Activated naive CD8-positive, alpha-beta T cell treated with anti-CD3 and anti-CD28 coated beads for 36 hours (primary cell): Measurements from ENCODE around the gene FBLN1. TPM values are rescaled to one million over a fixed set of nuclear protein-coding genes. Genes with fewer than 3 reads are reported as not detected.
"Not testable (repeated sequence)": the region's sequence is repeated elsewhere in the genome, so short reads cannot be mapped to it uniquely, and the experiment has no call there.

Source experiments
- DNase-seq: peaks from one replicate; pipeline ENCODE4 v3.0.0; 2021
- H3K27ac Mint-ChIP-seq: one replicate; pipeline ENCODE4 v1.8.0; 2022; ENCODE audit warnings: mild to moderate bottlenecking, moderate library complexity, mixed read lengths
- H3K27me3 Mint-ChIP-seq: one replicate; pipeline ENCODE4 v1.8.0; 2022; ENCODE audit warnings: mild to moderate bottlenecking, mixed read lengths
- H3K36me3 Mint-ChIP-seq: one replicate; pipeline ENCODE4 v1.8.0; 2021; ENCODE audit warnings: mild to moderate bottlenecking, mixed read lengths
- H3K4me1 Mint-ChIP-seq: one replicate; pipeline ENCODE4 v1.8.0; 2021; ENCODE audit warnings: mixed read lengths
- H3K4me3 Mint-ChIP-seq: one replicate; pipeline ENCODE4 v1.8.0; 2022; ENCODE audit warnings: mild to moderate bottlenecking, moderate library complexity, mixed read lengths
- H3K9me3 Mint-ChIP-seq: one replicate; pipeline ENCODE4 v1.8.0; 2022; ENCODE audit warnings: mixed read lengths
- total RNA-seq, 2 experiments: library from RNA; stranded (reverse); gene quantifications; one replicate each; pipeline ENCODE4 v1.2.3, GENCODE V29; 2021

FBLN1 gene
- total RNA-seq, 2 experiments from 2014 or later, result 0.30 to 0.37 TPM

- peak overlapping the region; percentile 8 for H3K4me3 Mint-ChIP-seq
- peak overlapping the region; percentile 47 for H3K27ac Mint-ChIP-seq
Measured at GRCh38 chr22:45612940-45613339, 110.3 kb downstream of the FBLN1 start.

GRCh38 chr22:45615364-45615763 lies 112.7 kb downstream of the FBLN1 start:
- Mint-ChIP-seq H3K27me3 (no peaks in the 10 kb centered on the region), H3K36me3 (no peaks in the 10 kb centered on the region), H3K27ac (no peak overlapping the region), H3K4me3 (no peak overlapping the region), H3K4me1 (peaks cover 7% of the 10 kb centered on the region), H3K9me3 (peaks cover 4% of the 10 kb centered on the region)
- no peak for DNase-seq

More at GRCh38 chr22:45612940-45613339, 110.3 kb downstream of the FBLN1 start:
- Mint-ChIP-seq H3K27me3 (no peaks in the 10 kb centered on the region), H3K9me3 (no peaks in the 10 kb centered on the region), H3K36me3 (no peaks in the 10 kb centered on the region), H3K4me1 (peaks cover 10% of the 10 kb centered on the region)
- DNase-seq, result no peak

- Mint-ChIP-seq H3K36me3 (no peaks in the 10 kb centered on the region), H3K9me3 (peaks cover 4% of the 10 kb centered on the region), H3K4me1 (peaks cover 7% of the 10 kb centered on the region), H3K27ac (no peak overlapping the region), H3K4me3 (no peak overlapping the region), H3K27me3 (no peaks in the 10 kb centered on the region)
- DNase-seq, result no peak
Measured at GRCh38 chr22:45616432-45616831, 113.7 kb downstream of the FBLN1 start.

DNA sequence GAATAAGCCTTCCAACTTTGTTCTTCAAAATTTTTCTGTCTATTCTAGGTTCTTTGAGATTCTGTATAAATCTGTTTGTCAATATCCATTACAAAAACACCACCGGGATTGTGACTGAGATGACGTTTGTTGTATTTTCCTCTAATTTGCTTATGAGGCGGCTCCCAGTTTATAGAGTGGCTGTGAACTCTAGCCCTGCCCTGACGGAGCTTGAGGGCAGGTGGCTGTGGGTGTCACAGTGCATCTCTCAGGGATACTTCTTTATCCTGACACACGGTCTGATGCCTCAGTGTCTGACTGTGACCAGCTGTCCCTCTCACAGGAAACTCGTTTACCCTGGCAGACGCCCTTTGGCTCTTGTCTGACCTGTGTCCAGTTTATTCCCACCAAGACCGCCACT lies 115.3 kb downstream of the FBLN1 start:
- no peak for DNase-seq
- H3K36me3 Mint-ChIP-seq, result no peaks in the 10 kb centered on the region
- H3K27ac Mint-ChIP-seq, result no peak overlapping the region
- H3K4me3 Mint-ChIP-seq, result no peak overlapping the region
- H3K4me1 Mint-ChIP-seq, result peaks cover 4% of the 10 kb centered on the region
- H3K9me3 Mint-ChIP-seq, result peaks cover 4% of the 10 kb centered on the region
- no peaks in the 10 kb centered on the region for H3K27me3 Mint-ChIP-seq

DNA sequence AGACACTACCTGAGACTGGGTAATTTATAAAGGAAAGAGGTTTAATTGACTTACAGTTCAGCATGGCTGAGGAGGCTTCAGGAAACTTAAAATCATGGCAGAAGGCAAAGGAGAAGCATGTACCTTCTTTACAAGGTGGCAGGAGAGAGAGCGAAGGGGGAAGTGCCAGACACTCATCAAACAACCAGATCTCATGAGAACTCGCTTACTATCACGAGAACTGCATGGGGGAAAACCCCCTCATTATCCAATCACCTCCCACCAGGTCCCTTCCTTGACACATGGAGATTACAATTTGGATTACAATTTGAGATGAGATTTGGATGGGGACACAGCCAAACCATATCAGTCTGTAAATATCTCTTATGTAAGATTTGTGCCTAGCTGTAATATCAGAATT lies 118.0 kb downstream of the FBLN1 start:
- Mint-ChIP-seq H3K36me3 (no peaks in the 10 kb centered on the region), H3K4me1 (peaks cover 4% of the 10 kb centered on the region), H3K27me3 (no peaks in the 10 kb centered on the region), H3K4me3 (no peak overlapping the region), H3K27ac (no peak overlapping the region), H3K9me3 (peaks cover 4% of the 10 kb centered on the region)
- DNase-seq, result no peak

DNA sequence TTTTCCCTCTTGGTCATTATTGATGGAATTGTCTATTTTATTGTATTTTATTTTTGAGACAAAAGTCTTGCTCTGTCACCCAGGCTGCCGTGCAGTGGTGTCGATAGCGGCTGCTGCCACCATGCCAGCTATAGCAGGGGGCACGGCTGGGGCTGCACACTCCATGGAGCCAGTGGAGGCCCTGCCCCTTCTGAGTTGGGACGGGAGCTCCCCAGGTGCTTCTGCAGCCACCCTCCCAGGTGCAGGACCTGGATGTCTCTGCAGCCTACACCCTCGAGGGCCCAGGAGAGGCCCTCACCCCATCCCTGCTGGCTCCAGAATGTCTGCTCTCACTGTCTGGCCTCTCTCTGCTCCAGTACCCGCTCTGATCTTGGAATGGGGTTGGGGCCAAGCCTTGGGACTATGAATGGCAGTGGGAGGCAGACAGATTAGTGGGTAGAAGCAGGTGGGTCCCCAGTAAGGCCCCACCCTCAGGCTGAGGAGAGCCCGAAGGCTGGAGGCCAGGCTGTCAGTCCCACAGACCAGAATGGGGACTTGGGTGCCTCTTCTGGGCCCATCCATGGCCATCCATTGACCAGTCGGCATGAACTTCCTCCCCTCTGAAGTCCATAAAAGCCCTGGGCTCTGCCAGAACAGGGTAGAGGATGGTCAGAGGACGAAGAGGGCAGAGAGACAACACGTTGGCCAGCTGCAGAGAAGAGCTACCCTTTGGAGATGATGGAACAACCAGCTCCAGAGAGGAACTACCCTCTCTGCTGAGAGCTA lies 119.3 kb downstream of the FBLN1 start:
- Mint-ChIP-seq H3K27me3 (no peaks in the 10 kb centered on the region), H3K4me1 (peaks cover 4% of the 10 kb centered on the region), H3K9me3 (peaks cover 4% of the 10 kb centered on the region), H3K27ac (no peak overlapping the region), H3K4me3 (no peak overlapping the region), H3K36me3 (no peaks in the 10 kb centered on the region)
- no peak for DNase-seq

- not testable (repeated sequence) for H3K4me1 Mint-ChIP-seq, H3K9me3 Mint-ChIP-seq, H3K36me3 Mint-ChIP-seq, H3K27ac Mint-ChIP-seq, H3K27me3 Mint-ChIP-seq, H3K4me3 Mint-ChIP-seq, DNase-seq
Measured at GRCh38 chr22:45623464-45624145, 120.9 kb downstream of the FBLN1 start.

GRCh38 chr22:45626198-45626651 lies 123.5 kb downstream of the FBLN1 start:
- Mint-ChIP-seq H3K36me3 (no peaks in the 10 kb centered on the region), H3K27ac (no peak overlapping the region)

DNA sequence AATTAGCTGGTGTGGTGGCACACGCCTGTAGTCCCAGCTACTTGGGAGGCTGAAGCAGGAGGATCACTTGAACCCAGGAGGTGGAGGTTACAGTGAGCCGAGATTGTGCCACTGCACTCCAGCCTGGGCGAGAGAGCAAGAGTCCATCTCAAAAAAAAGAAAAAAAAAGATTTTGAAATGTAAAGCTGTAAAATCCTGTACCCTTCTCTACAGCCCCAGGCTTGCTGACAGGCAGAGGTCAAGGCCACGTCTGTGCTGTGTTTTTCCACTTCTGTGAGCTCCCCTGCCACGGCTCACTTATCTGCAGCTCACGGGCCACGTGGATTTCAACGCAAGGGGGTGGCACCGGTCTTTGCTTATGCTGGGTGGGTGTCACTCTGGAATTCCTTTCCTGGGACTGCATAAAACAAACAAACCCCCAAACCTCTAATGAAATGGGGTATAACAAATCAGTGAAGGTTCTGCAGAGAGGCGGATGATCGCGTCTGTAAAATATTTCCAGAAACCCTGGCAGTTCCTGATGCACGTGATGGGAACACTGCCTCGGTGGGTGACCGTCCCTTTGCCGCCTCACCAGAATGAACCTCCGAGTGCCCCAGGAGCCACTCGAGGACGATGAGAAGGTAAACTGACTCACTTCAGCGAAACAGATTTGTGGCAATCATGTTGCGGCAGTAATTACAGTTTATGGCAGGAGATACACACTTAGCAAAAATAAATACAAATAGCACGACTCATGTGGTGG lies 125.0 kb downstream of the FBLN1 start:
- no peak for DNase-seq
- H3K9me3 Mint-ChIP-seq, result no peaks in the 10 kb centered on the region
- H3K4me1 Mint-ChIP-seq, result no peaks in the 10 kb centered on the region
- H3K4me3 Mint-ChIP-seq, result no peak overlapping the region
- H3K27ac Mint-ChIP-seq, result no peak overlapping the region
- no peaks in the 10 kb centered on the region for H3K36me3 Mint-ChIP-seq
- H3K27me3 Mint-ChIP-seq, result peaks cover 32% of the 10 kb centered on the region

More at GRCh38 chr22:45626198-45626651, 123.5 kb downstream of the FBLN1 start:
- no peak overlapping the region for H3K4me3 Mint-ChIP-seq
- no peaks in the 10 kb centered on the region for H3K9me3 Mint-ChIP-seq
- no peak for DNase-seq
- H3K27me3 Mint-ChIP-seq, result peaks cover 18% of the 10 kb centered on the region
- H3K4me1 Mint-ChIP-seq, result no peaks in the 10 kb centered on the region

DNA sequence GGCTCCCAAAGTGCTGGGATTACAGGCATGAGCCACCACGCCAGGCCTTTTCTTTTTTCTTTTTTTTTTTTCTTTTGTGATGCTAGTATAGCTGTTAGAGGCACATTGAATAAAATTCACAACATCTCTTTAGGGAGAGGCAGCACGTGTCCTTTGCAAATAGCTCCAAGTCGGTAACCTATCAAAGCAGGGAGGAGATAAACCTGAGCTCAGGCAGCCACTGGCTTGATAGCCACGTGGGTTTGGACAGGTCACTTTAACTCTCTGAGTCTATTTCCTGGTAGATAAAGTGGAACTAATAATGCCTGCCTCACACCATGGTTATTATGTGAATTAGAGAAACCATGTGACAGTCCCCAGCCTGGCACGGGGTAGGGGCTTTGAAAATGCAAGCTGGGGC lies 125.8 kb downstream of the FBLN1 start:
- Mint-ChIP-seq H3K9me3 (no peaks in the 10 kb centered on the region), H3K27ac (no peak overlapping the region), H3K4me3 (no peak overlapping the region), H3K27me3 (peaks cover 38% of the 10 kb centered on the region), H3K4me1 (no peaks in the 10 kb centered on the region), H3K36me3 (no peaks in the 10 kb centered on the region)
- no peak for DNase-seq

DNA sequence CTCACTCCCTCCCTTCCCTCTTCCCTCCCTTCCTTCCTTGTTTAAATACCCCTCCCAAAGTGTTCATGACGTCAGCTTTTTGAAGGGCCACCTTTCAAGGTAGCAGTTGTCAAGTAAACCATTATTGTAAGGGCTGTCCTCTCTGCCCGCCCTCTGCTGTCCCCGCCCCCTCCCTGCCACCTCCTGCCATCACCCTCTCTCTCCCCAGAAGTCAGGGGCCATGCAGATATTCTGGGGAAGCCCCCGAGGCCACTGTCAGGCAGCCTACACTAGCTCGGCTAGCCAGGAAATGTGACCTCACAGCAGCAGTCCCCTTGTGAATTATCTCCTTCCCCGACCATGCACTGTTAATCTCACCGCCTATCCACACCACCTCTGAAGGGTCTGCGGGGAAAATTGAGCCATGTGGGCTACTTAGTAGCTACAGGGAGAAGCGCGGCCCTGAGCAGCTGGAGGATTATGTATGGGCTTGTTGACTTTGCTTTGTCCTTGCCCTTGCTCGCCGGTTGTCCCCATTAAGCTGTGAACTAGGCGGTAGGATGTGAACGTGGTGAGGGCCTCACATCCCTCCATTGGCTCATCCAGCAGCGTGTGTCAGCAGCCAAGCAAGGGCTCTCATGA lies 126.9 kb downstream of the FBLN1 start:
- H3K36me3 Mint-ChIP-seq, result no peaks in the 10 kb centered on the region
- H3K27ac Mint-ChIP-seq, result no peak overlapping the region
- peaks cover 47% of the 10 kb centered on the region for H3K27me3 Mint-ChIP-seq
- no peaks in the 10 kb centered on the region for H3K4me1 Mint-ChIP-seq
- H3K9me3 Mint-ChIP-seq, result no peaks in the 10 kb centered on the region
- DNase-seq, result no peak
- H3K4me3 Mint-ChIP-seq, result no peak overlapping the region

- Mint-ChIP-seq H3K4me3 (no peak overlapping the region), H3K27ac (no peak overlapping the region), H3K27me3 (peaks cover 52% of the 10 kb centered on the region), H3K9me3 (no peaks in the 10 kb centered on the region), H3K4me1 (no peaks in the 10 kb centered on the region), H3K36me3 (no peaks in the 10 kb centered on the region)
- DNase-seq, result no peak
Measured at GRCh38 chr22:45630436-45630835, 127.8 kb downstream of the FBLN1 start.

DNA sequence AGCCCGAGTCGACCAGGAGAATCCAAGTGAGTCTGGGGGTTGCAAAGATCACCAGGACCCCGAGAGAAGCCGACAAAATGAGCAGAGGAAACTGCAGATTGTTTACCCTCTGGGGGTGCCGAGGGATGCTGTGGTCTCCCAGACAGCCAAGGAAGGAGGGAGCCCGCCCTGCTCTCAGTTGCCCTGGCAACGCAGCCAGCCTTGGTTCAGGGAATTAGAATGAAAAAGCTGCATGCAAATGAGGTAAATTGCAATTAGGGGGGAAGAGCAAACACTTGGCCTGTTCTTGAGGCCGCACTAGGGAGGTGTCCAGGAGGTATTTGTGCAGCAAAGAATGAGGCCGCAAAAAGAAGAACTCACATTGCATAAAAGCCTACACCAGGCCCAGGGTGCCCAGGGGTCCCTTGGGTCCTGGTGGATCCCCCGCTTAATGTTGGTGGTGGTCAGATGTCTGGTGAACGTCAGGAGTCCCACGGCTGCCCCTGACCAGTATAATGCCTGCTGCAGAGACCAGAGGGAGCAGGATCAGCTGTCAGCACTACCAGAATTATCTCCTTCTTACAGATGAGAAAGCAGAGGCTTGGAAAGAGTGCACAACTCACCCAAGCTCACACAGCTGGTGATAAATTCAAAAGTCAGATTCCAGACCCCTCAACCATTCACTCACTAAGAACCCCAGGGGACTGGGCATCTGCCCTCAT lies 128.6 kb downstream of the FBLN1 start:
- no peak overlapping the region for H3K4me3 Mint-ChIP-seq
- H3K27me3 Mint-ChIP-seq, result peaks cover 52% of the 10 kb centered on the region
- H3K4me1 Mint-ChIP-seq, result no peaks in the 10 kb centered on the region
- H3K36me3 Mint-ChIP-seq, result no peaks in the 10 kb centered on the region
- H3K27ac Mint-ChIP-seq, result no peak overlapping the region
- DNase-seq, result no peak
- H3K9me3 Mint-ChIP-seq, result no peaks in the 10 kb centered on the region

DNA sequence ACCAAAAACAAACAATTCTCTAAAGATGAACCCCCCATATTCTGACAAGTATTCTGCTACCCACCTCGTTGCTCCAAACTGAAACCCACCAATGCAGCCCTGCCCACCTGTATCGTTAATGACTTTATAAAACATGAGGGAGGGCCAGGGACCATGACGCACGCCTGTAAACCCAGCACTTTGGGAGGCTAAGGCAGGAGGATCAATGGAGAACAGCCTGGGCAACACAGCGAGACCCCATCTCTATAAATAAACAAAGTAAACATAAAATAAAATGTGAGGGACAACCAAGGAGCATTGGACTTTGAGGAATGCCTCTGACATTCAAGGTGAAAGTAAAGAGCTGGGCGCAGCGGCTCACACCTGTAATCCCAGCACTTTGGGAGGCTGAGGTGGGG lies 129.2 kb downstream of the FBLN1 start:
- Mint-ChIP-seq H3K4me3 (no peak overlapping the region), H3K9me3 (no peaks in the 10 kb centered on the region), H3K27me3 (peaks cover 57% of the 10 kb centered on the region)

More for the DNA sequence above, 129.2 kb downstream of the FBLN1 start:
- H3K4me1 Mint-ChIP-seq, result no peaks in the 10 kb centered on the region
- no peak overlapping the region for H3K27ac Mint-ChIP-seq
- no peak for DNase-seq
- no peaks in the 10 kb centered on the region for H3K36me3 Mint-ChIP-seq
